K562 (cell line): Measurements from ENCODE around the gene KCNQ2. TPM values are rescaled to one million over a fixed set of nuclear protein-coding genes. Genes with fewer than 3 reads are reported as not detected.

ENCODE experiments used
- ATAC-seq: fragments of 200-7000 bp; cut with Tn5 transposase; 3 replicates; pipeline ENCODE4 v1.9.1; 2020; ENCODE audit warnings: moderate library complexity
- BruUV-seq: library from RNA; stranded (reverse); fragments of 400-500 nt; replicated peaks from 2 replicates; lab custom pipeline; 2021; lab: Mats Ljungman, UMichigan
- CTCF ChIA-PET: fragments of 300-600 bp; formaldehyde crosslinking; extraction: SDS; loops from one replicate; lab custom pipeline; 2021; ENCODE audit warnings: low intra/inter-chr PET ratio; lab: Yijun Ruan, JAX
- POLR2A ChIA-PET: fragments of 300-600, 350-650 bp; sonication (Branson Sonifier 250); formaldehyde crosslinking; extraction: SDS; loops from one replicate; lab custom pipeline; 2021; ENCODE audit warnings: antibody characterized with exemption, inconsistent platforms; lab: Yijun Ruan, JAX
- DNase-seq, 4 experiments: peaks; one replicate each; pipeline versions ENCODE4 v3.0.0 to v3.0.0-alpha.2; 2011 to 2018; ENCODE audit warnings: low spot score in 3 of 4, mixed read lengths in 3 of 4; ENCODE audit errors: extremely low read depth in 1 of 4
- FAIRE-seq: peaks from 2 replicates; lab custom pipeline; 2011; peaks lifted over from hg19 to GRCh38; lab: Jason Lieb, UNC
- H2AFZ ChIP-seq: 2 replicates; pipeline ENCODE4 v1.6.0; 2011; ENCODE audit warnings: low read depth, low read length, control low read depth, inconsistent platforms
- H3K27ac ChIP-seq: fragments of 200-600 bp; 3 replicates; pipeline ENCODE4 v1.8.0; 2011; ENCODE audit warnings: low read depth, mild to moderate bottlenecking, control low read depth, inconsistent platforms, low read length, moderate library complexity, mixed read lengths; ENCODE audit errors: extremely low read depth
- H3K27me3 ChIP-seq, 2 experiments: fragments of 300-600 bp in 1 of 2; 2 replicates in 1 of 2; 3 replicates in 1 of 2; pipeline versions ENCODE4 v1.6.0 to v1.8.0; 2011; ENCODE audit warnings: inconsistent platforms in 2 of 2, low read length in 2 of 2, mild to moderate bottlenecking in 1 of 2, mixed read lengths in 1 of 2, moderate library complexity in 1 of 2; ENCODE audit not compliant: control insufficient read depth in 2 of 2, insufficient read depth in 2 of 2
- H3K36me3 ChIP-seq: fragments of 300-600 bp; 3 replicates; pipeline ENCODE4 v1.8.0; 2011; ENCODE audit warnings: mild to moderate bottlenecking, low read length, inconsistent platforms; ENCODE audit not compliant: control insufficient read depth, insufficient read depth
- H3K4me1 ChIP-seq, 2 experiments: fragments of 200-600 bp in 1 of 2; replicated peaks in 1 of 2; 2 replicates in 1 of 2; 3 replicates in 1 of 2; pipeline versions ENCODE4 v1.5.1 to v1.8.0; 2011; ENCODE audit warnings: inconsistent platforms in 2 of 2, low read length in 2 of 2, mild to moderate bottlenecking in 1 of 2, mixed read lengths in 1 of 2, moderate library complexity in 1 of 2; ENCODE audit not compliant: control insufficient read depth in 2 of 2, insufficient read depth in 2 of 2
- H3K4me2 ChIP-seq: 2 replicates; pipeline ENCODE4 v1.6.1; 2011; ENCODE audit warnings: low read length, control low read depth, inconsistent platforms, mixed read lengths; ENCODE audit not compliant: insufficient read depth
- H3K4me3 ChIP-seq: fragments of 200-600 bp; sonication (generic), shearing (Covaris generic); 2 replicates; pipeline ENCODE4 v1.5.1; 2016; ENCODE audit warnings: control low read depth, inconsistent platforms
- H3K79me2 ChIP-seq: fragments of 200-600 bp; 3 replicates; pipeline ENCODE4 v1.8.0; 2011; ENCODE audit warnings: low read length, inconsistent platforms; ENCODE audit not compliant: control insufficient read depth, insufficient read depth
- H3K9ac ChIP-seq, 2 experiments: 2 replicates each; pipeline versions ENCODE4 v1.6.0 to v1.6.1; 2011; ENCODE audit warnings: low read depth in 2 of 2, low read length in 2 of 2, control low read depth in 1 of 2, inconsistent platforms in 1 of 2, mild to moderate bottlenecking in 1 of 2, mixed read lengths in 1 of 2; ENCODE audit not compliant: insufficient read depth in 1 of 2
- H3K9me1 ChIP-seq: one replicate; pipeline ENCODE4 v1.6.0; 2011; ENCODE audit warnings: inconsistent platforms, mild to moderate bottlenecking, low read length, moderate library complexity; ENCODE audit not compliant: control insufficient read depth, insufficient read depth
- H3K9me3 ChIP-seq: replicated peaks from 2 replicates; pipeline ENCODE4 v1.5.1; 2011; ENCODE audit warnings: low read depth, low read length, inconsistent platforms; ENCODE audit not compliant: control insufficient read depth, insufficient read depth
- H4K20me1 ChIP-seq: replicated peaks from 2 replicates; pipeline ENCODE4 v1.6.1; 2011; ENCODE audit warnings: low read length, inconsistent platforms, mixed read lengths; ENCODE audit not compliant: control insufficient read depth, insufficient read depth
- ATF7 ChIP-seq: fragments of 450-650 bp; IDR thresholded peaks from 2 replicates; pipeline ENCODE4 v1.7.1; 2014; ENCODE audit warnings: mild to moderate bottlenecking, moderate library complexity
- CBFA2T3 ChIP-seq: fragments of 450-650 bp; IDR thresholded peaks from 2 replicates; pipeline ENCODE4 v1.6.1; 2017
- GMEB1 ChIP-seq: fragments of 250-450 bp; sonication (Bioruptor Pico); IDR thresholded peaks from 2 replicates; pipeline ENCODE4 v1.4.0; 2020; ENCODE audit warnings: mild to moderate bottlenecking
- TBL1XR1 ChIP-seq, 2 experiments: IDR thresholded peaks; 2 replicates each; pipeline ENCODE4 v1.6.1; 2012; ENCODE audit warnings: improper control_type of control experiment in 2 of 2, low read length in 2 of 2, mild to moderate bottlenecking in 1 of 2
- TCF3 ChIP-seq: sonication (generic); formaldehyde crosslinking; IDR thresholded peaks from 2 replicates; pipeline ENCODE4 v1.4.0; 2020; ENCODE audit warnings: mild to moderate bottlenecking, missing genetic modification reagents
- TFE3 ChIP-seq: fragments of 450-650 bp; formaldehyde crosslinking; IDR thresholded peaks from 2 replicates; pipeline ENCODE4 v1.4.0; 2020; ENCODE audit warnings: mild to moderate bottlenecking, mixed read lengths
- ZBTB17 ChIP-seq: fragments of 450-650 bp; formaldehyde crosslinking; IDR thresholded peaks from 2 replicates; pipeline ENCODE4 v1.4.0; 2020; ENCODE audit warnings: mild to moderate bottlenecking
- ZFP1 ChIP-seq: fragments of 450-650 bp; formaldehyde crosslinking; IDR thresholded peaks from 2 replicates; pipeline ENCODE4 v1.4.0; 2020; ENCODE audit warnings: mild to moderate bottlenecking, mixed read lengths
- ZNF75A ChIP-seq: fragments of 450-650 bp; formaldehyde crosslinking; IDR thresholded peaks from 2 replicates; pipeline ENCODE4 v1.4.0; 2020; ENCODE audit warnings: mild to moderate bottlenecking
- WGBS: fragments of 100-300 bp; shearing (Covaris generic); methylation state at CpG from one replicate; pipeline ENCODE4 v1.1.6; 2016; ENCODE audit warnings: low coverage, mixed read lengths; ENCODE audit not compliant: insufficient coverage; ENCODE audit errors: missing lambda C conversion rate; 5-methylcytosine and 5-hydroxymethylcytosine counted together
- in situ Hi-C: fragments of 300-500 bp; cut with MboI; formaldehyde crosslinking; loops from 4 replicates; pipeline ENCODE4 v1.15.0; 2018; ENCODE audit warnings: inconsistent platforms, mixed read lengths
- intact Hi-C: fragments of 100-400 bp; cut with micrococcal nuclease; formaldehyde crosslinking; loops from 2 replicates; pipeline ENCODE4 v1.14.2; 2022
- polyA plus RNA-seq, 8 experiments: library from polyadenylated mRNA; depleted of rRNA in 4 of 8; stranded (reverse) in 5 of 8; unstranded in 3 of 8; fragments of >200 nt; fragmentation: Nextera tagmentation in 2 of 8; fragmentation: Illumina TruSeq in 1 of 8; extraction: Ambion mirVana in 2 of 8; extraction: Trizol in 1 of 8; gene quantifications; 2 replicates each; pipeline versions ENCODE4 v1.2.1 to v1.2.3, GENCODE V29; 2011 to 2014; ENCODE audit warnings: inconsistent platforms in 1 of 8, missing spikeins in 1 of 8
- total RNA-seq, 7 experiments: library from RNA; depleted of rRNA in 6 of 7; stranded (reverse); fragments of >200 nt in 6 of 7; fragmentation: Illumina TruSeq in 2 of 7; extraction: Trizol in 2 of 7; gene quantifications; 2 replicates each; pipeline versions ENCODE4 v1.2.1 to v1.2.3, GENCODE V29; 2011 to 2021; ENCODE audit warnings: low replicate concordance in 1 of 7
- TF ChIP-seq, protein P1 (sequence below), 2 experiments: fragments of 450-650 bp in 1 of 2; sonication (generic) in 1 of 2; formaldehyde crosslinking in 1 of 2; IDR thresholded peaks; 2 replicates each; pipeline versions ENCODE4 v1.7.1 to v1.9.0; 2016 to 2022; ENCODE audit warnings: inconsistent platforms in 1 of 2, mild to moderate bottlenecking in 1 of 2, missing genetic modification reagents in 1 of 2

KCNQ2 gene
- total and polyA plus RNA-seq, 9 of the 15 experiments (the other 6 are each of a cell fraction or from before 2014, with no cell fraction given): 0.13 to 0.16 TPM; not detected in 7

DNA sequence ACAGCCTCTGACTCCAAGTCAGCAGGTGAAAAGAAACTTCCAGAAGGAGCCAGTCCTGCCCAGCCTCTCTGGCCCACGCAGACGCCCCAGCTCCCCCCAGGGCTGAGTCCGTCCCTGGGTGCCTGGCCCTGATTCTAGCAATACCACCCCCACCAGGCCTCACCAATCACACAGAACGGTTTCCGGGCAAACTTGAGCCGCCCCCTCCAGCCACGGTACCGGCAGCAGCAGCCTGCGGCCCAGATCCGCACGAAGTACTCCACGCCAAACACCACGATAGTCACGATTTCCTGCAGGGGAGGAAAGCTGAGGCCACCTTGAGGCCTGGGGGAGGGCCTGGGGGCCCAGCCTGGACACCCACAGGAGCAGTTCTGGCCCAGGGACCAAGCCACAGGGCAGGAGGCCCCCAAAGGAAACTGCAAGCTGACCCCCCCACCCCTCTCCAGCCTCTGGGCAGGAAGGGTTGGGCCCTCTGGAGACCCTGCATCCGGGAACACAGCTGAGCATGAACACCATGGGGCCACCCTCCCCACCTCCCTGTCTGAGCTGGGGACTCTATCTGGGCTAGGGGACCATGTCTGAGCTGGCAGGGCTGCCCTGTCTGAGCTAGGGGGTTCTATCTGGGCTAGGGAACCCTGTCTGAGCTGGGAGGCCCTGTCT, 27.2 kb downstream of the KCNQ2 start:
- WGBS: 8% methylated on average over 15 of the region's 15 CpGs
- Histone ChIP-seq H2AFZ (no peak overlapping the region), H3K4me3 (no peak overlapping the region), H3K4me1 (peaks cover 0 to 24% of the 10 kb centered on the region in 2 experiments; a peak in 2 of 5 replicates), H3K79me2 (no peaks in the 10 kb centered on the region), H3K36me3 (no peaks in the 10 kb centered on the region), H3K4me2 (no peak overlapping the region), H3K27me3 (peaks cover 15 to 33% of the 10 kb centered on the region in 2 experiments; a peak in 4 of 5 replicates), H3K9me1 (no peaks in the 10 kb centered on the region), H3K9ac (no peak overlapping the region), H3K9me3 (peaks cover 4% of the 10 kb centered on the region; the same call in 1 of the 2 replicates), H3K27ac (no peak overlapping the region), H4K20me1 (0 out of 2 replicates have a peak, but pooled peaks cover 6% of the 10 kb centered on the region)
- ATAC-seq (no peak), FAIRE-seq (no peak), DNase-seq (no peak)
- in situ Hi-C loops: no loop called here
- BruUV-seq: no TSS peak
- ChIA-PET CTCF (no interaction called here), POLR2A (no interaction called here)
- intact Hi-C loops: no loop called here
- TF ChIP-seq TFE3 (no peak), TBL1XR1 (IDR thresholded peaks at IDR 0.05; ENCODE audit: low read length in 2 of 2) (no peak), ATF7 (no peak), GMEB1 (CRISPR knock-in tag) (no peak), ZFP1 (CRISPR knock-in tag) (no peak), TCF3 (no peak), CBFA2T3 (no peak), ZBTB17 (no peak), ZNF75A (CRISPR knock-in tag) (no peak)
- TF ChIP-seq, protein P1, sequence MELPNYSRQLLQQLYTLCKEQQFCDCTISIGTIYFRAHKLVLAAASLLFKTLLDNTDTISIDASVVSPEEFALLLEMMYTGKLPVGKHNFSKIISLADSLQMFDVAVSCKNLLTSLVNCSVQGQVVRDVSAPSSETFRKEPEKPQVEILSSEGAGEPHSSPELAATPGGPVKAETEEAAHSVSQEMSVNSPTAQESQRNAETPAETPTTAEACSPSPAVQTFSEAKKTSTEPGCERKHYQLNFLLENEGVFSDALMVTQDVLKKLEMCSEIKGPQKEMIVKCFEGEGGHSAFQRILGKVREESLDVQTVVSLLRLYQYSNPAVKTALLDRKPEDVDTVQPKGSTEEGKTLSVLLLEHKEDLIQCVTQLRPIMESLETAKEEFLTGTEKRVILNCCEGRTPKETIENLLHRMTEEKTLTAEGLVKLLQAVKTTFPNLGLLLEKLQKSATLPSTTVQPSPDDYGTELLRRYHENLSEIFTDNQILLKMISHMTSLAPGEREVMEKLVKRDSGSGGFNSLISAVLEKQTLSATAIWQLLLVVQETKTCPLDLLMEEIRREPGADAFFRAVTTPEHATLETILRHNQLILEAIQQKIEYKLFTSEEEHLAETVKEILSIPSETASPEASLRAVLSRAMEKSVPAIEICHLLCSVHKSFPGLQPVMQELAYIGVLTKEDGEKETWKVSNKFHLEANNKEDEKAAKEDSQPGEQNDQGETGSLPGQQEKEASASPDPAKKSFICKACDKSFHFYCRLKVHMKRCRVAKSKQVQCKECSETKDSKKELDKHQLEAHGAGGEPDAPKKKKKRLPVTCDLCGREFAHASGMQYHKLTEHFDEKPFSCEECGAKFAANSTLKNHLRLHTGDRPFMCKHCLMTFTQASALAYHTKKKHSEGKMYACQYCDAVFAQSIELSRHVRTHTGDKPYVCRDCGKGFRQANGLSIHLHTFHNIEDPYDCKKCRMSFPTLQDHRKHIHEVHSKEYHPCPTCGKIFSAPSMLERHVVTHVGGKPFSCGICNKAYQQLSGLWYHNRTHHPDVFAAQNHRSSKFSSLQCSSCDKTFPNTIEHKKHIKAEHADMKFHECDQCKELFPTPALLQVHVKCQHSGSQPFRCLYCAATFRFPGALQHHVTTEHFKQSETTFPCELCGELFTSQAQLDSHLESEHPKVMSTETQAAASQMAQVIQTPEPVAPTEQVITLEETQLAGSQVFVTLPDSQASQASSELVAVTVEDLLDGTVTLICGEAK (IDR thresholded peaks at IDR 0.05): no peak
- TF ChIP-seq, protein P1 (CRISPR knock-in tag; IDR thresholded peaks at IDR 0.05): no peak
